Globus pallidus (tissue), 1 donor: ENCODE results near the gene MTF1.
"Not testable (repeated sequence)": the region's sequence is repeated elsewhere in the genome, so short reads cannot be mapped to it uniquely, and the experiment has no call there.

Source experiments
- DNase-seq: peaks from one replicate; pipeline ENCODE4 v3.0.0-alpha.2; 2015; ENCODE audit warnings: low spot score

MTF1 gene

GRCh38 chr1:37859507-37860345 is at the start of gene MTF1:
TSS of gene MTF1 (minus strand) at chr1:37859592. CDS start at chr1:37857658, 1,934 bp downstream.
- peak; percentile 98 for DNase-seq

DNA sequence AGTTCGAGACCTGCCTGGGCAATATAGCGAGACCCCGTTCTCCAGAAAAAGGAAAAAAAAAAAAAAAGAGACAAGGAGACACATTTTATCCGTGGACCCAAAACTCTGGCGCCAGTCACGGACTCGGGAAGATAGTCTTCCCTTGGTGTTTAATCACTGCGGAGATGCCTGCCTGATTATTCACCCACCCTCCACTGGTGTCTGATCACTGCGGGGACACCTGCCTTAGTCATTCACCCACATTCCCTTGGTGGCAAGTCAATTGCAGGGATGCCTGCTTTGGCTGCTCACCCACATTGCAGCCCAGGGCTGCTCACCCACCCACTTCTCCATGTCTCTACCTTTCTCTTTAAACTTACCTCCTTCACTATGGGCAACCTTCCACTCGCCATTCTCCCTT is 49.1 kb upstream of the MTF1 start:
- not testable (repeated sequence) for DNase-seq

DNA sequence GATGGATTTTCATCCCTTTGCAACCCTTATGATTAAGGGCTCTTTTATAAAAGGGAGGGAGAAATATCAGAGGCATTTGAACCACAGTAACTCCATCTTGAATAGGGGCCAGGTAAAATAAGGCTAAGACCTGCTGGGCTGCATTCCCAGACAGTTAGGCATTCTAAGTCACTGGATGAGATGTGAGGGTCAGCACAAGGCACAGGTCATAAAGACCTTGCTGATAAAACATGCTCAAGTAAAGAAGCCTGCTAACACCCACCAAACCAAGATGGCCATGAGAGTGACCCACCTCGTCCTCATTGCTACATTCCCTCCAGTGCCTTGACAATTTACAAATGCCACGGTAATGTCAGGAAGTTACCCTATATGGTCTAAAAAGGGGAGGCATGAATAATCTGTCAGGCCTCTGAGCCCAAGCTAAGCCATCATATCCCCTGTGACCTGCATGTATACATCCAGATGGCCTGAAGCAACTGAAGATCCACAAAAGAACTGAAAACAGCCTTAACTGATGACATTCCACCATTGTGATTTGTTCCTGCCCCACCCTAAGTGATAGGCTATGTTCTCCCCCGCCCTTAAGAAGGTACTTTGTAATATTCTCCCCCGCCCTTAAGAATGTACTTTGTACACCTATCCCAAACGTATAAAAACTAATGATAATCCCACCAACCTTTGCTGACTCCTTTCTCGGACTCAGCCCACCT is 48.2 kb upstream of the MTF1 start:
- DNase-seq = not testable (repeated sequence)

GRCh38 chr1:37906591-37906990 is 47.2 kb upstream of the MTF1 start:
- not testable (repeated sequence) for DNase-seq

DNA sequence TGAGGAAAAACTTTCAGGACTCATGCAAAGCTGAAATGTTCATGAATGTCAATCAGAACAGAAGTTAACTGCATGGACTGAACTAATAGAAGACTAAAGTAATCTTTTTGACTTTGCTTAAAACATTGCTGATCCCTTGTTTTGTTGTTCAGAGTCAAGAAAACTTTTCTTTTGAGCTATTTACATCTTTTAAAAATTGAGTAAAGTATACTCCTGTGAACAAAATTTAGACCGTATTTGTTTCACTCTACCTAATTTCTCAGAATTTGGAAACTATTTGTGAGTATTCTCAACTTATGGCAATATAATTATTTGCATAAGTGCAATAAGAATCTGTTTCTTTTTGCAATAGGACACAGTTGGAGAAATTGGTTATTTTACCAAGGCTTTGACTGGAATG is 46.3 kb upstream of the MTF1 start:
- DNase-seq = no peak

- DNase-seq = not testable (repeated sequence)
Measured at GRCh38 chr1:37903921-37904320, 44.5 kb upstream of the MTF1 start.

DNA sequence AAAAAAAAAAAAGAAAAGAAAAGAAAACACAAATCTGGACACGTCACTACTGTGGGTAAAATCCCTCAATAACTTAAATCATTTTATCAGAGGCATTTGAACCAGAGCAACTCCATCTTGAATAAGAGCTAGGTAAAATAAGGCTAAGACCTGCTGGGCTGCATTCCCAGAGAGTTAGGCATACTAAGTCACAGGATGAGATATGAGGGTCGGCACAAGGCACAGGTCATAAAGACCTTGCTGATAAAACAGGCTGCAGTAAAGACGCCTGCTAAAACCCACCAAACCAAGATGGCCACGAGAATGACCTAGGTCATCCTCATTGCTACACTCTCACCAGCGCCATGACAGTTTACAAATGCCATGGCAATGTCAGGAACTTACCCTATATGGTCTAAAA is 43.6 kb upstream of the MTF1 start:
- DNase-seq = no peak

GRCh38 chr1:37901893-37902225 is 42.5 kb upstream of the MTF1 start:
- DNase-seq = no peak

DNA sequence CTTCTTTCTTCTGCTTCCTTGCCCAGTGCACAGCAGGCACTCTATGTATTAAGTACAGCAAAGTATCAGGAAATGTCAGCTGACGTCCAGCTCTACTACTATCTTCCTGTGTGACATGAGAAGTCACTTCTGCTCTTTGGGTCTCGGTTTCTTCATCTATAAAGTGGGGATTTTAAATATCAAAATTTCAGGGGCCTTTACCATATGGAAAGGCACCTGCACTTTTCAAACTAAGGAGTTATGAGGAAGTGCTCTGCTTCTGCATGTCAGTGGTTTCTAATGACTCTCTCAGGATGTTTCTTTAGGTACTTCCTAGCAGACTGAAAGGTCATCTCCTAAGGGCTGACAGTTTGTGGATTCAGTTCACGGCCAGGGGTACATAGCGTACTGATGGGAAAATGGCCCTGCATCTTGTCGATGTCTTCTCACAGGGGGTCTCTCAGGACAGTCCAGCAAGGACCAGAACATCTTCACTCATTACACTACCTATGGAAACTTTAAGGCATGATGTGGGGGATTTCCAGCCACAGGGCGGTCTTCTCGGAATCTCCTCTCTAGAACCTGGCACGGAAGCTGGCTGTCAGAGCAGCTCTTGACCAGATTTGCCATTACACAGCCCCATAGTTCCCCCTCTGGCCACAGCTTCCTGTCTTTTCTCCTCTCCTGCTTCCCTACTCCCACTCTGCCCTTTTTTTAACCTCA is 42.0 kb upstream of the MTF1 start:
- no peak for DNase-seq

- DNase-seq = not testable (repeated sequence)
Measured at GRCh38 chr1:37897563-37897962, 38.2 kb upstream of the MTF1 start.

GRCh38 chr1:37893673-37894072 is 34.3 kb upstream of the MTF1 start:
- DNase-seq = no peak

DNA sequence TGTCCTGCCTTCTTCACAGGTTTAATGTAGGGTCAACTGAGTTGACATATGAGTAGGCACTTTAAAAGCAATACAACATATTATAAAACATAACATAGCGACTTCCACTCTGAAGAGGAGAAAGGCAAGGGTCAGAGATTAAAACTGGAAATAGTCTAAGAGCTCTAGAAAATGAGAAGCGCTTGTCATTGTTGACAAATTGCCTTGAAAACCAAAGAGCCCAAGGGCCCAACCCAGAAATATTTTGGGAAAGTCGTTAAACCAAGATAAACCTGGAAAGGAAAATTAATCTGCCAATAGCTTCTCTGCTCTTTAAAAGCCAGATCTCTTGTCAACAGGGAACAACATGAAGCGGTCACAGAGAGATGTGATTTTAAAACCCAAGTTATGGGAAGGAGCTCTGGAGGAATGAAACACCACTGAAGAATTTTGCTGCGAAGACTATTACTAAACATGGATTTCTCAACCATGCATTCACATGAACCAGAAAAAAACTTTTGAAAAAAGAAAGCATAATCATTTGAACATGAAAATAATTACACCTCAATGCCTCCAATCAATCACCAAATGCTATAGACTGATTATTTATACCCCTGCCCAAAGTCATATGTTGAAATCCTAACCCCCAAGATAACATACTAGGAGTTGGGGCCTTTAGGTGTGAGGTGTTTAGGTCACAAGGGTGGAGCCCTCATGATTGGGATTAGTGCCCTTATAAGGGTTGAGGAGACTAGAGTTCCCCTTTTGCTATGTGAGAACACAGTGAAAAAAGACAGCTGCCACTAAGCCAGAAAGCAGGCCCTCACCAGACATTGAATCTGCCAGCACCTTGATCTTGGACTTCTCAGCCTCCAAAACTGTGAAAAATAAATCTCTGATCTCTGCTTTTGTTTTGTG is 33.0 kb upstream of the MTF1 start:
- no peak for DNase-seq

DNA sequence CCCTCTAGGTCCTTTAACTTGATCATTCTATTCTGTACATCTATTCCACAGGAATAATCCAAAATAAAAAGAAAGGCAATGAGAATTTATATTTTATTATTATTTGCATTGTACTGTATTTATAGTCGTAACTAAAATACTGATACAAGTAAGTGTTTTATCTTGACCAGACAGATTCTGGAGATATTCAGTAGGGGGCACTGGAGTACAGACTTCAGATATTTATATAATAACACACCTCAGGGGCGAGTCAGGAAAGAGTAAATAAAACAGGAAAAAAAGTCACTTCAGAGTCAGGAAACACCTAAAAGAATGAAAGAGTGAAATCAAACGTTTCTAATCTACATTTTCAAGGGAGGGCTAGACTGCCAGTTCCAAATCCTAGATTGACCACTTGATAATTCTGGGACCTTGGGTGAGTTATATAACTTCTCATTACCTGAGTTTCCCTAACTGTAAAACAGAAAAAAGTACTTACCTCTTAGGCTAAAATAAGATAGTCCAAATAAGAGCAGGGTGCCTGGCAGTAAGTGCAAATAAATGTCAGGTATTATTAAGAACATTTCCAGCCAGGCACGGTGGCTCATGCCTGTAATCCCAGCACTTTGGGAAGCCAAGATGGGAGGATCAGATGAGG is 31.1 kb upstream of the MTF1 start:
- peak; percentile 11 for DNase-seq

GRCh38 chr1:37888022-37888700 is 28.8 kb upstream of the MTF1 start:
- DNase-seq = no peak

- DNase-seq = no peak
Measured at GRCh38 chr1:37884145-37884544, 24.8 kb upstream of the MTF1 start.

DNA sequence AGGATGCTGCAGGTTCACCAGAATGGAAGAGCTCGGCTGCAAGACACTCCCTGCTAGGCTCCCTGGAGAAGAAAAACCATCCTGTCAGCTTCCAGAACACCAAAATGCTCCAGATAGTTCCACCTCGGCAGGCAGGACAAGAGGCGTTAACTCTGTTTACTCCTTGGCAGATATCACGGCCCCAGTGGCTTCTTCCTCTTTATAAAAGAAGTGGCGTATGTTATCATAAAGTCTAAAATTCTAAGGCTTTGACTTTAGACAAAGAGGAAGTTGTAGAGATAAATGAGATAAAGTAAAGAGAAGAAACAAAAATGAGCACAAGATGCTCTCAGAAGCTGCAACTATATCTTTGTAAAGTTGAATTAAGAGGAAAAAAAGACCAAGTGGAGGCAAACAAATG is 24.3 kb upstream of the MTF1 start:
- no peak for DNase-seq

GRCh38 chr1:37879865-37880264 is 20.5 kb upstream of the MTF1 start:
- no peak for DNase-seq

DNA sequence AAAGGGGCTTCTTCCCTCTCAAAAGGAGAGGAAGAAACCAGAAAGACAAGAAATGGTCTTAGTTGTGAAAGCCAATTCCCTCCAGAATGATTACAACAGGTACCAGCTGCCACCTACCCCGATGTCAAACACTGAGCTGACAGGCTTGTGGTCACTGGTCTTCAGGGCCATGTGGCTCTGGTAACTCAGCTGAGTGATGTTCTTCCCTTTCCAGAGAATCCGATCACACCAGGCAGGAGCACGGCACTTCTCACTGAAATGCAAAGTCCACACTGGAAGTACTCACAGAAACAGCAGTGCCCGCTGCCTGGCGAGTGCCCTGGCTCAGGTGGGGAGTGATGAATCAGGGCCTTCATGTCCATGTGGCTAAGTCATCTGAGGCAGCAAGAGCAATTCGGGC is 18.7 kb upstream of the MTF1 start:
- no peak for DNase-seq

GRCh38 chr1:37875833-37876232 is 16.4 kb upstream of the MTF1 start:
- no peak for DNase-seq

- no peak for DNase-seq
Measured at GRCh38 chr1:37872692-37873091, 13.3 kb upstream of the MTF1 start.

- no peak for DNase-seq
Measured at GRCh38 chr1:37868466-37868865, 9.1 kb upstream of the MTF1 start.
